Measurements from ENCODE around the gene ITPRID1.

The ITPRID1 gene

GRCh38 chr7:31553661-31554081 is 39.8 kb downstream of the ITPRID1 start:
- TF ChIP-seq OSR1 (CRISPR knock-in tag; IDR thresholded peaks at IDR 0.05) (no peak), ZFP3 (CRISPR knock-in tag; IDR thresholded peaks at IDR 0.05) (no peak), CSDC2 (CRISPR knock-in tag; IDR thresholded peaks at IDR 0.05) (no peak), ZNF8 (CRISPR knock-in tag; IDR thresholded peaks at IDR 0.05) (no peak), CSRNP3 (CRISPR knock-in tag; IDR thresholded peaks at IDR 0.05) (no peak), BACH2 (CRISPR knock-in tag; IDR thresholded peaks at IDR 0.05; ENCODE audit: borderline replicate concordance) (no peak), POU6F1 (CRISPR knock-in tag; IDR thresholded peaks at IDR 0.05; ENCODE audit: borderline replicate concordance, low read depth) (no peak), CREB5 (CRISPR knock-in tag; IDR thresholded peaks at IDR 0.05; ENCODE audit: low read depth) (no peak), PPARA (CRISPR knock-in tag; IDR thresholded peaks at IDR 0.05; ENCODE audit: borderline replicate concordance) (no peak), ISL1 (CRISPR knock-in tag; IDR thresholded peaks at IDR 0.05) (no peak)
- no peak for ATAC-seq

GRCh38 chr7:31562002-31562401 is 48.1 kb downstream of the ITPRID1 start:
- TF ChIP-seq TOX (CRISPR knock-in tag; IDR thresholded peaks at IDR 0.05; ENCODE audit: borderline replicate concordance) (no peak), ARNTL (CRISPR knock-in tag; IDR thresholded peaks at IDR 0.05; ENCODE audit: borderline replicate concordance, low read depth) (no peak), ZFP3 (CRISPR knock-in tag; IDR thresholded peaks at IDR 0.05) (no peak), SNAI2 (CRISPR knock-in tag; IDR thresholded peaks at IDR 0.05) (no peak), ESRRG (CRISPR knock-in tag; IDR thresholded peaks at IDR 0.05) (no peak), ZFP30 (CRISPR knock-in tag; IDR thresholded peaks at IDR 0.05) (no peak), ZNF8 (CRISPR knock-in tag; IDR thresholded peaks at IDR 0.05) (no peak), CSDC2 (CRISPR knock-in tag; IDR thresholded peaks at IDR 0.05) (no peak), POU6F1 (CRISPR knock-in tag; IDR thresholded peaks at IDR 0.05; ENCODE audit: borderline replicate concordance, low read depth) (no peak), ZNF70 (CRISPR knock-in tag; IDR thresholded peaks at IDR 0.05) (no peak), GLIS3 (CRISPR knock-in tag; IDR thresholded peaks at IDR 0.05) (no peak), CREB5 (CRISPR knock-in tag; IDR thresholded peaks at IDR 0.05; ENCODE audit: low read depth) (no peak), ZC3H10 (CRISPR knock-in tag; IDR thresholded peaks at IDR 0.05) (no peak), PATZ1 (CRISPR knock-in tag; IDR thresholded peaks at IDR 0.05; ENCODE audit: borderline replicate concordance) (no peak), ISL1 (CRISPR knock-in tag; IDR thresholded peaks at IDR 0.05) (no peak), PPARA (CRISPR knock-in tag; IDR thresholded peaks at IDR 0.05; ENCODE audit: borderline replicate concordance) (no peak)
- no peak for ATAC-seq

- ATAC-seq: no peak
- TF ChIP-seq PATZ1 (CRISPR knock-in tag; IDR thresholded peaks at IDR 0.05; ENCODE audit: borderline replicate concordance) (no peak), ESRRG (CRISPR knock-in tag; IDR thresholded peaks at IDR 0.05) (no peak), POU6F1 (CRISPR knock-in tag; IDR thresholded peaks at IDR 0.05; ENCODE audit: borderline replicate concordance, low read depth) (no peak)
Measured at GRCh38 chr7:31563522-31563921, 49.6 kb downstream of the ITPRID1 start.
